H1 (cell line): ENCODE results near the gene CLDN7. TPM values are rescaled to one million over a fixed set of nuclear protein-coding genes. Genes with fewer than 3 reads are reported as not detected.

Source experiments
- POLR2A ChIP-seq, 2 experiments: IDR thresholded peaks; 1 replicate in 1 of 2; 2 replicates in 1 of 2; pipeline ENCODE4 v1.6.1; 2011; ENCODE audit warnings: low read depth in 2 of 2, low read length in 2 of 2, mild to moderate bottlenecking in 2 of 2; ENCODE audit errors: control extremely low read depth in 1 of 2
- SP1 ChIP-seq: IDR thresholded peaks from 2 replicates; pipeline ENCODE4 v1.6.1; 2011; ENCODE audit warnings: low read depth, low read length
- SP2 ChIP-seq: IDR thresholded peaks from 2 replicates; pipeline ENCODE4 v1.6.1; 2012; ENCODE audit warnings: mild to moderate bottlenecking, low read length, inconsistent platforms
- YY1 ChIP-seq: IDR thresholded peaks from 2 replicates; pipeline ENCODE4 v1.6.1; 2011; ENCODE audit warnings: low read depth, mild to moderate bottlenecking, low read length
- polyA plus RNA-seq, 7 experiments: library from polyadenylated mRNA; depleted of rRNA in 3 of 7; stranded (reverse) in 5 of 7; unstranded in 2 of 7; fragments of >200 nt in 5 of 7; fragments of 200-250 nt in 2 of 7; gene quantifications; 1 replicate in 5 of 7; 2 replicates in 1 of 7; 4 replicates in 1 of 7; pipeline versions ENCODE4 v1.2.1 to v1.2.3, GENCODE V29; 2011 to 2013; ENCODE audit warnings: missing spikeins in 2 of 7, mixed read lengths in 2 of 7
- total RNA-seq: library from RNA; stranded (reverse); fragmentation: NEBNext Ultra II Directional; extraction: Animal tissue kit (Norgen Biotek cat#: 25700); gene quantifications from 2 replicates; pipeline ENCODE4 v1.2.1, GENCODE V29; 2021
- TF ChIP-seq, protein P1 (sequence below): fragments of 300-600 bp; sonication (generic); IDR thresholded peaks from 2 replicates; pipeline ENCODE4 v1.7.1; 2012; ENCODE audit warnings: low read length, moderate library complexity, mild to moderate bottlenecking, inconsistent platforms; ENCODE audit not compliant: insufficient replicate concordance

The CLDN7 gene
- total and polyA plus RNA-seq, 2 of the 8 experiments (the other 6 are each of a cell fraction or from before 2014, with no cell fraction given), result 118 to 119 TPM

DNA sequence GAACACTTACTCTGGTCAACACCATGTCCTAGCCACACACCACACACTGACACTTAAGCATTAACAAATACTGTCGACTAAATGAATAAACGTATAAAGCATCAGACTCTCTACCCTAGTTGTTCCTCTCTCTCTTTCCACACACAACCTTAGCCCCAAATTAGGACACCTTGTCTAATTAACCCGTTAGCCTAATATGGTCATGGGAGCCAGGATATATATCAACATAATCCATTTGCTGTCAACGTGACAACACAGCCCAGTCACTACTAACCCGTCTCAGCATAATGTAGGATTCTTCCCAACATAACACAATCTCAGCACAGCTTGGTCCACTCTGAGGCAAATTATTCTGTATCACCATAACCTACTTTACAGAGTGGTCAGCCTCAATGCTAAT, 30.2 kb downstream of the CLDN7 start (continued):
- TF ChIP-seq YY1 (no peak), SP1 (no peak), SP2 (no peak), POLR2A (IDR thresholded peaks at IDR 0.05; ENCODE audit: control extremely low read depth in 1 of 2, low read depth in 2 of 2, low read length in 2 of 2) (no peak)
- TF ChIP-seq, protein P1, sequence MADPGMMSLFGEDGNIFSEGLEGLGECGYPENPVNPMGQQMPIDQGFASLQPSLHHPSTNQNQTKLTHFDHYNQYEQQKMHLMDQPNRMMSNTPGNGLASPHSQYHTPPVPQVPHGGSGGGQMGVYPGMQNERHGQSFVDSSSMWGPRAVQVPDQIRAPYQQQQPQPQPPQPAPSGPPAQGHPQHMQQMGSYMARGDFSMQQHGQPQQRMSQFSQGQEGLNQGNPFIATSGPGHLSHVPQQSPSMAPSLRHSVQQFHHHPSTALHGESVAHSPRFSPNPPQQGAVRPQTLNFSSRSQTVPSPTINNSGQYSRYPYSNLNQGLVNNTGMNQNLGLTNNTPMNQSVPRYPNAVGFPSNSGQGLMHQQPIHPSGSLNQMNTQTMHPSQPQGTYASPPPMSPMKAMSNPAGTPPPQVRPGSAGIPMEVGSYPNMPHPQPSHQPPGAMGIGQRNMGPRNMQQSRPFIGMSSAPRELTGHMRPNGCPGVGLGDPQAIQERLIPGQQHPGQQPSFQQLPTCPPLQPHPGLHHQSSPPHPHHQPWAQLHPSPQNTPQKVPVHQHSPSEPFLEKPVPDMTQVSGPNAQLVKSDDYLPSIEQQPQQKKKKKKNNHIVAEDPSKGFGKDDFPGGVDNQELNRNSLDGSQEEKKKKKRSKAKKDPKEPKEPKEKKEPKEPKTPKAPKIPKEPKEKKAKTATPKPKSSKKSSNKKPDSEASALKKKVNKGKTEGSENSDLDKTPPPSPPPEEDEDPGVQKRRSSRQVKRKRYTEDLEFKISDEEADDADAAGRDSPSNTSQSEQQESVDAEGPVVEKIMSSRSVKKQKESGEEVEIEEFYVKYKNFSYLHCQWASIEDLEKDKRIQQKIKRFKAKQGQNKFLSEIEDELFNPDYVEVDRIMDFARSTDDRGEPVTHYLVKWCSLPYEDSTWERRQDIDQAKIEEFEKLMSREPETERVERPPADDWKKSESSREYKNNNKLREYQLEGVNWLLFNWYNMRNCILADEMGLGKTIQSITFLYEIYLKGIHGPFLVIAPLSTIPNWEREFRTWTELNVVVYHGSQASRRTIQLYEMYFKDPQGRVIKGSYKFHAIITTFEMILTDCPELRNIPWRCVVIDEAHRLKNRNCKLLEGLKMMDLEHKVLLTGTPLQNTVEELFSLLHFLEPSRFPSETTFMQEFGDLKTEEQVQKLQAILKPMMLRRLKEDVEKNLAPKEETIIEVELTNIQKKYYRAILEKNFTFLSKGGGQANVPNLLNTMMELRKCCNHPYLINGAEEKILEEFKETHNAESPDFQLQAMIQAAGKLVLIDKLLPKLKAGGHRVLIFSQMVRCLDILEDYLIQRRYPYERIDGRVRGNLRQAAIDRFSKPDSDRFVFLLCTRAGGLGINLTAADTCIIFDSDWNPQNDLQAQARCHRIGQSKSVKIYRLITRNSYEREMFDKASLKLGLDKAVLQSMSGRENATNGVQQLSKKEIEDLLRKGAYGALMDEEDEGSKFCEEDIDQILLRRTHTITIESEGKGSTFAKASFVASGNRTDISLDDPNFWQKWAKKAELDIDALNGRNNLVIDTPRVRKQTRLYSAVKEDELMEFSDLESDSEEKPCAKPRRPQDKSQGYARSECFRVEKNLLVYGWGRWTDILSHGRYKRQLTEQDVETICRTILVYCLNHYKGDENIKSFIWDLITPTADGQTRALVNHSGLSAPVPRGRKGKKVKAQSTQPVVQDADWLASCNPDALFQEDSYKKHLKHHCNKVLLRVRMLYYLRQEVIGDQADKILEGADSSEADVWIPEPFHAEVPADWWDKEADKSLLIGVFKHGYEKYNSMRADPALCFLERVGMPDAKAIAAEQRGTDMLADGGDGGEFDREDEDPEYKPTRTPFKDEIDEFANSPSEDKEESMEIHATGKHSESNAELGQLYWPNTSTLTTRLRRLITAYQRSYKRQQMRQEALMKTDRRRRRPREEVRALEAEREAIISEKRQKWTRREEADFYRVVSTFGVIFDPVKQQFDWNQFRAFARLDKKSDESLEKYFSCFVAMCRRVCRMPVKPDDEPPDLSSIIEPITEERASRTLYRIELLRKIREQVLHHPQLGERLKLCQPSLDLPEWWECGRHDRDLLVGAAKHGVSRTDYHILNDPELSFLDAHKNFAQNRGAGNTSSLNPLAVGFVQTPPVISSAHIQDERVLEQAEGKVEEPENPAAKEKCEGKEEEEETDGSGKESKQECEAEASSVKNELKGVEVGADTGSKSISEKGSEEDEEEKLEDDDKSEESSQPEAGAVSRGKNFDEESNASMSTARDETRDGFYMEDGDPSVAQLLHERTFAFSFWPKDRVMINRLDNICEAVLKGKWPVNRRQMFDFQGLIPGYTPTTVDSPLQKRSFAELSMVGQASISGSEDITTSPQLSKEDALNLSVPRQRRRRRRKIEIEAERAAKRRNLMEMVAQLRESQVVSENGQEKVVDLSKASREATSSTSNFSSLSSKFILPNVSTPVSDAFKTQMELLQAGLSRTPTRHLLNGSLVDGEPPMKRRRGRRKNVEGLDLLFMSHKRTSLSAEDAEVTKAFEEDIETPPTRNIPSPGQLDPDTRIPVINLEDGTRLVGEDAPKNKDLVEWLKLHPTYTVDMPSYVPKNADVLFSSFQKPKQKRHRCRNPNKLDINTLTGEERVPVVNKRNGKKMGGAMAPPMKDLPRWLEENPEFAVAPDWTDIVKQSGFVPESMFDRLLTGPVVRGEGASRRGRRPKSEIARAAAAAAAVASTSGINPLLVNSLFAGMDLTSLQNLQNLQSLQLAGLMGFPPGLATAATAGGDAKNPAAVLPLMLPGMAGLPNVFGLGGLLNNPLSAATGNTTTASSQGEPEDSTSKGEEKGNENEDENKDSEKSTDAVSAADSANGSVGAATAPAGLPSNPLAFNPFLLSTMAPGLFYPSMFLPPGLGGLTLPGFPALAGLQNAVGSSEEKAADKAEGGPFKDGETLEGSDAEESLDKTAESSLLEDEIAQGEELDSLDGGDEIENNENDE, result no peak
